ENCODE measurements around the gene ZNF101. TPM values are rescaled to one million over a fixed set of nuclear protein-coding genes. Genes with fewer than 3 reads are reported as not detected.

The ZNF101 gene
- polyA plus RNA-seq, 4 donors, result 13.0 to 22.7 (median 15.6) TPM

DNA sequence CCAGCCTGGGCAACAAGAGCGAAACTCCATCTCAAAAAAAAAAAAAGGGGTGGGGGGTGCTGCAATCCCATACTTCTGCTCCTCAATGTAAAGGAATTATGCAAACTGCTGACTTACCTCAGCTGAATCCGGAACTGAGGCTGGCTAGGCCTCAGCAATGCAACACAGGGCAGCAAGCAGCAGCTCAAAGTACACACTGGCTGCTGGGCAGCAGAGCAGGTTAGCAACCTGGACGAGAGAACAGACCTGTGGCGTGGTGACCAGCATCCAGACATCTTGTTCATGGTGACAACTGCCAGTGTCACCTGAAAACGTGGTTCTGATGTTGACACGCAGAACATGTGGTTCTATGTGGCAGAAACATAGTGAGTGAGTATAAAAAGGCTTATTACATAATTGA lies 36.2 kb downstream of the ZNF101 start:
- DNase-seq (ENCODE audit: low read depth in 4 of 4, low spot score in 2 of 4), result no peak

DNA sequence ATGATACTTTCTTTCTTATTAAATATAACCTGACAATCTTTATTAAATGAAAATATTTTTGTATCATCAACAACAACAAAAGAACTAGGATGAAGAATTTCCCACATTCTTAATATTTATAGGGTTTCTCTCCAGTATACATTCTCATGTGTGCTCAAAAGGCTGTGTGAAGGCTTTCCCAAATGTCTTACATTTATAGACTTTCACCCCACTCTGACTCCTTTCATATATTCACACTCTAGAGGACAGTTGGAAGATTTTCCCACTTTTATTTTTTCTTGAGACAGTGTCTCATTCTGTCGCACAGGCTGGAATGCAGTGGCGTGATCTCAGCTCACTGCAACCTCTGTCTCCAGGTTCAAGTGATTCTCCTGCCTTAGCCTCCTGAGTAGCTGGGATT lies 41.9 kb downstream of the ZNF101 start:
- no peak for DNase-seq (ENCODE audit: low read depth in 4 of 4, low spot score in 2 of 4)

DNA sequence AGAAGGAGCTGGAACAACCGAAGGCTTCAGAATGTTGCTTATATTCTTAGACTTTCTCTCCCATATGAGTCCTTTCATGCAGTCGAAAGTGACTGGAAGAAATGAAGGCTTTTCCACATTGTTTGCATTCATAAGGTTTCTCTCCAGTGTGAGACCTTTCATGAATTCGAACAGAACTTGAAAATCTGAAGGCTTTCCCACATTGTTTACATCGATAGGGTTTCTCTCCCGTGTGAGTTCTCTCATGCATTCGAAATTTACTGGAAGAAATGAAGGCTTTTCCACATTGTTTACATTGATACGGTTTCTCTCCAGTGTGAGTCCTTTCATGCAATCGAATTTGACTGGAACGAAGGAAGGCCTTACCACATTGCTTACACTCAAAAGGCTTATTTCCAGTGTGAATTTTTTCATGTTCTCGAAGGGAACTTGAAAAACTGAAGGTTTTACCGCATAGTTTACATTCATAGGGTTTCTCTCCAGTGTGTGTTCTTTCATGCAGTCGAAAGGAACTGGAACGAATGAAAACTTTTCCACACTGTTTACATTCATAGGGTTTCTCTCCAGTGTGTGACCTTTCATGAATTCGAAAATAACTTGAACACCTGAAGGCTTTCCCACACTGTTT lies 42.8 kb downstream of the ZNF101 start:
- no peak for DNase-seq (ENCODE audit: low read depth in 4 of 4, low spot score in 2 of 4)

DNA sequence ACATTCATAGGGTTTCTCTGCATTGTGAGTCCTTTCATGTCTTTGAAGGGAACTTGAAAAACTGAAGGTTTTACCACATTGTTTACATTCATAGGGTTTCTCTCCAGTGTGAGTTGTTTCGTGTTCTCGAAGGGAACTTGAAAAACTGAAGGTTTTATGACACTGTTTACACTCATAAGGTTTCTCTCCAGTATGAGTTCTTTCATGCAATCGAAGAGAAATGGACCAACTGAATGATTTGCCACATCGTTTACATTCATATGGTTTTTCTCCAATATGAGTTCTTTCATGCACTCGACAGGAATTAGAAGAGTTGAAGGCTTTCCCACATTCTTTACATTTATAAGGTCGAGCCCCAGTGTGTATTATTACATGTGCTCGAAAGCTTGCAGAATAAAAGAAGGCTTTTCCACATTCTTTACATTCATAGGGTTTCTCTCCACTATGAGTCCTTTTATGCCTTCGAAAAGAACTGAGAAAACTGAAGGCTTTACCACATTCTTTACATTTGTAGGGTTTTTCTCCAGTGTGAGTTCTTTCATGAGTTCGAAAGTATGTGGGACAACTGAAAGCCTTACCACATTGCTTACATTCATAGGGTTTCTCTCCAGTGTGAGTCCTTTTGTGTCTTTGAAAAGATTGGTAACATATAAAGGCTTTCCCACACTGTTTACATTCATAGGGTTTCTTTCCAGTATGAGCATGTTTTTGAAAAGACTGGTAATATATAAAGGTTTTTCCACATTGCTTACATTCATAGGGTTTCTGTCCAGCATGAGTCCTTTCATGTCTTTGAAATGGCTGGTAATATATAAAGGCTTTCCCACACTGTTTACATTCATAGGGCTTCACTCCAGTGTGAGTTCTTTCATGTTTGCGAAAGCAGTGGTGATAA lies 43.5 kb downstream of the ZNF101 start:
- no peak for DNase-seq (ENCODE audit: low read depth in 4 of 4, low spot score in 2 of 4)

DNA sequence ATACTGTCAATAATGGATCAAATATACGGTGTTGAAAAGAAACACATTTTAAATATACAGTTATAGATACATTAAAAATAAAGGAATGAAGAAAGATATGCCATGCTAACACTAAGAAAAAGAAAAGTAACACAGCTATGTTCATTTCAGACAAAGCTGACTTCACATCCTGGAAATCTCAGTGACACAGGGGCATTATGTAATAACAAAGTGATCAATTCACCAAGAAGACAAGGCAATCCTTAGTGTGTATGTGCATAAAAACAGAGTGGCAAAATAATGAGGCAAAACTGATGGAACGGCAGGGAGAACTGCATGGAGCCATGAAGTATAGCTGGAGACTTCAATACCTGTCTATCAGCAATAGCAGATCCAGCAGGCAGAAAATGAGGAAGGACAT lies 51.2 kb downstream of the ZNF101 start:
- no peak for DNase-seq (ENCODE audit: low read depth in 4 of 4, low spot score in 2 of 4)

DNA sequence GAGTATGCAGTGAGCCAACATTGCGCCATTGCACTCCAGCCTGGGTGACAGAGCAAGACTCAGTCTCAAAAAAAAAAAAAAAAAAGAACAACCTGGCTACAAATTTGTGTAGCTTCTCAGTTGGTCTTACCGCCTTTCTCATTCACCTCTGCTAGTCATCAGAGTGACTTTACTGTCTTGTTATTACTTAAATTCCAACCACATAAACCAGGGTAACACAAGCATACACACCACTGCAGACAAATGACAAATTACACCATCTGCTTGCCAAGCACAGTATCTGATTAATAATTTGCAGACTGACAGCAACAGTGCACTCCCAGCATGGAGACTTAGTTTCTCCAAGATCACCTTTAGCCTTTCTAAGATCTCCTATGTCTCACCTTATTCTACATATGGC lies 53.3 kb downstream of the ZNF101 start:
- DNase-seq (ENCODE audit: low read depth in 4 of 4, low spot score in 2 of 4), result no peak

DNA sequence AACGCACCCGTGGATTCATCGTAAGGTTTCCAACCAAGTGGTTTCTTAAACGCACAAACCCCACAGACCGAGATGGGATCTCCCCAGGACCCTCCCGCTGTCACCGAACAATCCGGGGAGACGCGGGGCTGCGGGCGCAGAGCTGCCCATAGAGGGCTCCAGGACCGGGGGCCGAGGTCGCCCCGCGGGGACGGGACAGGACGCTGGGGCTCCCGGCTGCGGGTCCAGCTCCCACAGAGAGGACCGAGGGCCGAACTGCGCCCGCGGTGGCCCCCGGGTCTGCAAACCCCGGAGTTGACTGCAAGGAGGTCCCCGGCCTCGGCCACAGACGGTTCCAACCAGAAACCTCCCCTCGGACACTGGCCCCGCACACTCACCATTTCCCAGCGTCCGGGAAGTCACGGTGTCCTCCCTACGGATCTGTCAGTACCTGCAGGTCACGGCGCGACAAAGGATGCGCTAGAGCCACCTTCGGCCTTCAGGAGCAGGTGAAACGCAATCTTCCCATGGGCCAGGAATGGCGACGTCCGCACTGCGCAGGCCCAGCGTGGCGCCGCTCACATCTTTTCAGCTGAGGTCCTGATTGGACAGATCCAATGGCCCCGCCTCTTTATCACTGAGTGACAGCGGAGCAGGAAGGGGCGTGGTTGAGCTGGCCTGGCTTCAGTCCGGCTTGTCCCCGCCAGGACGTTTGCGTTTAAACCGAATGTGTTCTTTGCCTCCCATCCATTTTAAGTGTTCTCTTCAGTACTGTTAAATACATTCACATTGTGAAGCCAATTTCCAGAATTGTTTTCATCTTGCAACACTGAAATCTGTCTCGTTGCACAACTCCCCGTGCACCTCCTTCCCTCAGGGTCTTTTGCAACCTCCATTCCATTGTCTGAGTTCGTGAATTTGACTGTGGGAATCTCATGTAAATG lies 64.2 kb downstream of the ZNF101 start, which contains the start of gene ZNF14:
Gene ZNF14, minus strand, starts transcription at position 534 of the 923 bp plus-strand sequence. Its CDS starts 154 bp downstream, at position 380.
- peak; percentile 89 to 95 (median 94) for DNase-seq (ENCODE audit: low read depth in 4 of 4, low spot score in 2 of 4)

Other genes starting within 250 kb of the ZNF101 start
- 1 to 10 TPM in 3 of 4 donors, under 1 TPM in 1; 0.71 to 2.4 (median 1.7) TPM for gene TSSK6, start 153.3 kb upstream of the ZNF101 start, polyA plus RNA-seq (ENCODE audit: insufficient read length in 4 of 4)
- 100 to 1,000 TPM; 261 to 386 (median 304) TPM for gene NDUFA13, start 152.6 kb upstream of the ZNF101 start, polyA plus RNA-seq (ENCODE audit: insufficient read length in 4 of 4)
- gene YJEFN3, start 139.9 kb upstream of the ZNF101 start, polyA plus RNA-seq (ENCODE audit: insufficient read length in 4 of 4), result 10 to 100 TPM in 2 of 4 donors, 1 to 10 TPM in 2; 3.2 to 14.2 (median 8.5) TPM
- under 1 TPM; 0.07 to 0.27 (median 0.22) TPM for gene CILP2, start 130.6 kb upstream of the ZNF101 start, polyA plus RNA-seq (ENCODE audit: insufficient read length in 4 of 4)
- 1 to 10 TPM; 2.4 to 8.7 (median 6.2) TPM for gene PBX4, start 50.2 kb upstream of the ZNF101 start, polyA plus RNA-seq (ENCODE audit: insufficient read length in 4 of 4)
- 10 to 100 TPM; 17.0 to 42.9 (median 28.8) TPM for gene LPAR2, start 40.6 kb upstream of the ZNF101 start, polyA plus RNA-seq (ENCODE audit: insufficient read length in 4 of 4)
- gene GMIP, start 25.2 kb upstream of the ZNF101 start, polyA plus RNA-seq (ENCODE audit: insufficient read length in 4 of 4), result 1 to 10 TPM; 3.3 to 8.5 (median 5.6) TPM
- gene ATP13A1, start 5.2 kb upstream of the ZNF101 start, polyA plus RNA-seq (ENCODE audit: insufficient read length in 4 of 4), result 10 to 100 TPM; 38.5 to 68.9 (median 54.2) TPM
- 10 to 100 TPM; 11.8 to 15.9 (median 14.6) TPM for gene ZNF14, start 64.3 kb downstream of the ZNF101 start, polyA plus RNA-seq (ENCODE audit: insufficient read length in 4 of 4)
- 10 to 100 TPM; 25.2 to 42.0 (median 35.9) TPM for gene ZNF506, start 152.9 kb downstream of the ZNF101 start, polyA plus RNA-seq (ENCODE audit: insufficient read length in 4 of 4)
- gene ZNF253, start 197.0 kb downstream of the ZNF101 start, polyA plus RNA-seq (ENCODE audit: insufficient read length in 4 of 4), result 10 to 100 TPM; 27.6 to 34.1 (median 33.1) TPM
- 10 to 100 TPM; 18.4 to 22.2 (median 19.8) TPM for gene ZNF93, start 232.1 kb downstream of the ZNF101 start, polyA plus RNA-seq (ENCODE audit: insufficient read length in 4 of 4)

All from left renal cortex interstitium (tissue), 4 donors.